ENCODE results near the gene ANKLE2.
"Not testable (repeated sequence)": the region's sequence is repeated elsewhere in the genome, so short reads cannot be mapped to it uniquely, and the experiment has no call there.

ANKLE2 gene

DNA sequence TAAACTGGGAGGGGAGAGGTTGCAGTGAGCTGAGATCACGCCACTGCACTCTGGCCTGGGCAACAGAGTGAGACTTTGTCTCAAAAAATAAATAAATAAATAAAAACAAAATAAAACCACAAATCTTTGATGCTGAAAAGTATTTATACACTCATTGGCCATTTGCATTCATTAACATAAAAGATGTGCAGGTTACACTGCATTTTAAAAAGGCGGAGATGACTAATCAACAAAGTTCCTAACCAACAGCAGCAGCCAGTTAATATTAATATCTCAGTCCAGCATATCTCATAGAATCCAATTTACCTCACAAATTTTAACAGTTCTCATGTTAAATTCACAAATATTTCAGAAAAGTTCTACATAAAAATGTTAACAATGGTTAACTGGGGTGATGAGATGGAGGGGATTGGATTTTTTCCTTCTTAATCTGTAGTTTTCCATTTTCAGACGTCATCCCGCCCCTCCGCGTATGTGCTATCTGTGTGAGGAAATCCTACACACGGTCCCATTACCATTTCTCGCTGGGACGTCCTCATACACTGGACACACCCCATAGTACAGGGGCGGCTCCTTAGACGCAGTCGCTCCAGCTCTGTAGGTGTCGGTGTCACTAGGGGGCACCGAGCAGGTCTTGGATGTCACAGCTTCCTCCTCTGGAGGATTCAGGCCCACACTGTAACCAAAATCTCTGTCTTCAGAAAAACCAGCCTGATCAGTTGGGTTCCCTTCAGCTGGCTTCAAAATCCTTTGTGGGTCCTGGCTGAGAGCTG, 7.3 kb downstream of the ANKLE2 start:
- H3K27ac ChIP-seq: no peak overlapping the region
- no peak for DNase-seq (ENCODE audit: low spot score)
- TF ChIP-seq, protein P1, sequence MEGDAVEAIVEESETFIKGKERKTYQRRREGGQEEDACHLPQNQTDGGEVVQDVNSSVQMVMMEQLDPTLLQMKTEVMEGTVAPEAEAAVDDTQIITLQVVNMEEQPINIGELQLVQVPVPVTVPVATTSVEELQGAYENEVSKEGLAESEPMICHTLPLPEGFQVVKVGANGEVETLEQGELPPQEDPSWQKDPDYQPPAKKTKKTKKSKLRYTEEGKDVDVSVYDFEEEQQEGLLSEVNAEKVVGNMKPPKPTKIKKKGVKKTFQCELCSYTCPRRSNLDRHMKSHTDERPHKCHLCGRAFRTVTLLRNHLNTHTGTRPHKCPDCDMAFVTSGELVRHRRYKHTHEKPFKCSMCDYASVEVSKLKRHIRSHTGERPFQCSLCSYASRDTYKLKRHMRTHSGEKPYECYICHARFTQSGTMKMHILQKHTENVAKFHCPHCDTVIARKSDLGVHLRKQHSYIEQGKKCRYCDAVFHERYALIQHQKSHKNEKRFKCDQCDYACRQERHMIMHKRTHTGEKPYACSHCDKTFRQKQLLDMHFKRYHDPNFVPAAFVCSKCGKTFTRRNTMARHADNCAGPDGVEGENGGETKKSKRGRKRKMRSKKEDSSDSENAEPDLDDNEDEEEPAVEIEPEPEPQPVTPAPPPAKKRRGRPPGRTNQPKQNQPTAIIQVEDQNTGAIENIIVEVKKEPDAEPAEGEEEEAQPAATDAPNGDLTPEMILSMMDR (IDR thresholded peaks at IDR 0.05): no peak
- no peak overlapping the region for H3K4me3 ChIP-seq

DNA sequence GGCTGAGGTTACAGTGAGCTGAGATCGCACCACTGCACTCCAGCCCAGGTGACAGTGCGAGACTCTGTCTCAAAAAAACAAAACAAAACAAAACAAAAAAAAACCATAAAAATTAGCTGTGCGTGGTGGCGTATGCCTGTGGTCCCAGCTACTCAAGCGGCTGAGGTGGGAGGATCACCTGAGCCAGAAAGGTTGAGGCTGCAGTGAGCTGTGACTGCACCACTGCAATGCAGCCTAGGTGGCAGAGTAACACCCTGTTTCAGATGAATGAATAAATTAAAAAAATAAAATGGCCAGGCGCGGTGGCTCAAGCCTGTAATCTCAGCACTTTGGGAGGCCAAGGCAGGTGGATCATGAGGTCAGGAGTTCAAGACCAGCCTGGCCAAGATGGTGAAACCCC, 8.0 kb downstream of the ANKLE2 start:
- not testable (repeated sequence) for H3K27ac ChIP-seq; H3K4me3 ChIP-seq; DNase-seq (ENCODE audit: low spot score)

DNA sequence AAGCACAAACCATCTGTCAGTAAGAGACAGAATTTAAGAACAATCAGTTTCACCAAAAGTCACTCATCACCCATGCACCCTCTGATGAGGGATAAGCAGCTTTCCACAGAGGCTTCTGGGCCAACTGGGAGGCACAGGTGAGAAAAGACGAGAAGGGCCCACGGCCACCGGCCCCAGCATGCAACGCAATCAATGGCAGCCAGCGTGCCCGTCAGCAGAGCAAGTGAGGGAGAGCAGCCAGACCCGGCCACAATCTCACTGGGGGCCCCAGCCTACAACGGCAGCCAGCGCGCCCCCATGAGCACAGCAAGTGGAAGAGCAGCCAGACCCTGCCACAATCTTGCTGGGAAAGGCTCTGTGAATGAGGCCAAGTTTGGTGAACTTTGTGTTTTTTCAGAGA, 13.3 kb downstream of the ANKLE2 start:
- H3K27ac ChIP-seq: no peak overlapping the region
- TF ChIP-seq, protein P1 (IDR thresholded peaks at IDR 0.05): no peak
- DNase-seq (ENCODE audit: low spot score): no peak
- no peak overlapping the region for H3K4me3 ChIP-seq

DNA sequence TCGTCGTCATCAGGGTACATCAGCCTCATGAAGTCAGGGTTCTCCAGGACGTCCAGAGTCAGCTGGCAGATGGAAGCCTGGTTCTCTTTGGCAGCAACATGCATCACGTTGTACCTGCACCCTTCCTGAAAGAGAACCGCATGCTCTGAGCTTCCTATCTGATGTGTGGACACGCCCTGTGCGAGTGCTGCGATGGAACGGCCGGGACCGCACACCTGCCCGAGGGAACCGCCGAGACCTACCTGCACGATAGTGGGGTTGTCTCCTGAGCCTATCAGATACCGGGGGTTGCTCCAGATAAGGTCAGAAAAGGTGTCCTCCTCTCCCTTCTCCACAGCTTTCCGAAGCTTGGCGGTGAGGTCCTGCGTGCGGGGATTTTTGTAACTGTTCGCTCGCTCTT, 13.7 kb downstream of the ANKLE2 start:
- no peak overlapping the region for H3K27ac ChIP-seq
- H3K4me3 ChIP-seq: no peak overlapping the region
- TF ChIP-seq, protein P1 (IDR thresholded peaks at IDR 0.05): no peak
- DNase-seq (ENCODE audit: low spot score): no peak

DNA sequence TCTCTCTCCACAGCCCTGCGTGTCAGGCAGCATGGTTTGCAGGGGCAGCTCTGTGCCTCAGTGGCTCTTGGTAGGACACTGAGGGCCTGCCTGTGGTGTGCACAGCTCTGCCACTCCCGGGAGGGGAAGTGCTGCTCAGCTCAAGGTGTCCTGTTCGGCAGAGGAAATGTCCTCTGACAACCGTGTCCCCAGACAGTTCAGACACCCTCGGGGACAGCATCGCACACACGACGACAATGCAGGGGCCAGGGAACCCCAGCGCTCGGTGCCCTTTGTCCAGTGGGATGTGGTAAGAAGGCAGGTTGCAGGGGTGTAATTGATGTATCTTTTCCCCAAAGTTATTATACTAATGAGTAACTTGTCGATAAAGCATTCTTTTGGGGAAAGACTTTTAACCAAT, 14.2 kb downstream of the ANKLE2 start:
- no peak for DNase-seq (ENCODE audit: low spot score)
- Histone ChIP-seq H3K27ac (no peak overlapping the region), H3K4me3 (no peak overlapping the region)
- TF ChIP-seq, protein P1 (IDR thresholded peaks at IDR 0.05): no peak

DNA sequence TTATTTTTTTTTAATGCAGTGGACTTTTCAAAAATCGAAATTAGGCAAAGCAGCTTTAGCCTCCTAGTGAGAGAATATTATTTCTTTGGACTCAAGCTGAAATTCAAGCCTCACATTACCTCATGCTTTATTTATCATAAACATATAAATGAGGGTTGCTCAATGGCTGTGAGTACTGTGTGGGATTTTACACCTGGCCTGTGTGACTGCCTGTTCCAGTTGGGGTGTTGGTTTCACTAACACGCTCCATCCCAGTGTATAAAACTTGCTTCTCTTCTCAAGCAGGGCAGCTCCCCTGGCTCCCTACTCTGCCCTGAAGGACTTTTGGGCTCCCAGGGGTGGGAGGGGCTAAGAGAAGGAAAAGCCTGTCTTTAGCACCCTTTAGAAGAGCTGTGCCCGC, 15.0 kb downstream of the ANKLE2 start:
- DNase-seq (ENCODE audit: low spot score): no peak
- H3K4me3 ChIP-seq: no peak overlapping the region
- TF ChIP-seq, protein P1 (IDR thresholded peaks at IDR 0.05): no peak
- no peak overlapping the region for H3K27ac ChIP-seq

DNA sequence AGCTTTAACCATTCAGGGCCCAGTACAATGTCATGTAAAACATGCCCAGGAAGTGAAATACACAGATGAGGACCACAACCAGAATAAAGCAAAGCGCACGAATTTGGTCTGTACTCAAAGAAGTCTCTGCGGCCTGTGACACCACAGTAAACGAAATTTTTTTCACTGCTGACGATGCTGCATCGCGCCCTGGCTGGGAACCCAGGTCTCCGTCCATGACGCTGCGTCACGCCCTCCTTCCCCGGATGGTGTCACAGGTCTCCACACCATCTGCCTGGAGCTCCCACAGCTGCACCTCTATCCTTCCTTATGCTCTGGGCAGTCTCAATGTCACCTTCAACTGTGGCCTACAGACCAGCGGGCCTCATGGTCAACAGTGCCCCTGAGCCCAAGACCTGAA, 17.8 kb downstream of the ANKLE2 start:
- Histone ChIP-seq H3K27ac (no peak overlapping the region), H3K4me3 (no peak overlapping the region)
- DNase-seq (ENCODE audit: low spot score): no peak
- TF ChIP-seq, protein P1 (IDR thresholded peaks at IDR 0.05): no peak

Data from coronary artery (tissue), 2 donors.